DMS153 treated with DMSO at 0.1 percent for 48 hours (cell line): ENCODE measurements around the gene WEE1.

Experiments
- DNase-seq: peaks from one replicate; lab custom pipeline; 2025; ENCODE audit not compliant: unreplicated experiment; lab: John Stamatoyannopoulos, UW

WEE1 gene

DNA sequence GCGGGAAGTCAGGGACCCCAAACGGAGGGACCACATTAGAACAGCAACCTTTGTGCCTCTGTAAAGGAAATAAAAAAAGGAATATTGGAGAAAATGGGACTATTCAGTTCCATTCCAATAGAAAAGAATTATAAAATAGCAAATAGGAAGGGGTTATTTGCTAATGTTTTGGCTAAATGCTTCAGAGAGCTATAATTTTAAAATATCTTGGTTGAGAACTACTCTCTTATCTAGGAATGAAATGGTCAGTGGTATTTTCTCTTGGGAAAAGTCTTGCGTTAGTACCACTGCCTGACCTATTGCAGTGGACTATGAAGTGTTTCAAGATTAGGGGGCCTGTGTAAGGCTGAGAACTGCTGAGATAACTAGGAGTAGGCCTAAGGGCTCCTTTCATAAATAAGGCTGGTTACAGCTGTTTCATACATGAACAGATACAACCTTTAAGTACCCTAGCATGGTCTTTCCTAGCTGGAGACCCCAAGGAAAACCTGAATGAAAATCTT is 6.9 kb upstream of the WEE1 start:
- DNase-seq, result no peak

DNA sequence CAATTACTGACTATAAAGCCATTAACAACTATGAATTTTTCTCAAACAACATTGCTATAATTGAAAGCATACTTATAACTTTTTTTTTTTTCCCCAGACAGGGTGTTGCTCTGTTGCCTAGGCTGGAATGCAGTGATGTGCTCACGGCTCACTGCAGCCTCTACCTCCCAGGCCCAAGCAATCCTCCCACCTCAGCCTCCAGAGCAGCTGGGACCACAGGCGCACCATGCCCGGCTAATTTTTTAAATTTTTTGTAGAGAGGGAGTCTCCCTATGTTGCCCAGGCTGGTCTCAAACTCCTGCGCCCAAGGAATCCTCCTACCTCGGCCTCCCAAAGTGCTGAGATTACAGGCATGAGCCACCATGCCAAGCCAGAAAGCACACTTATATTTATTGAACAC is 6.1 kb upstream of the WEE1 start:
- no peak for DNase-seq

DNA sequence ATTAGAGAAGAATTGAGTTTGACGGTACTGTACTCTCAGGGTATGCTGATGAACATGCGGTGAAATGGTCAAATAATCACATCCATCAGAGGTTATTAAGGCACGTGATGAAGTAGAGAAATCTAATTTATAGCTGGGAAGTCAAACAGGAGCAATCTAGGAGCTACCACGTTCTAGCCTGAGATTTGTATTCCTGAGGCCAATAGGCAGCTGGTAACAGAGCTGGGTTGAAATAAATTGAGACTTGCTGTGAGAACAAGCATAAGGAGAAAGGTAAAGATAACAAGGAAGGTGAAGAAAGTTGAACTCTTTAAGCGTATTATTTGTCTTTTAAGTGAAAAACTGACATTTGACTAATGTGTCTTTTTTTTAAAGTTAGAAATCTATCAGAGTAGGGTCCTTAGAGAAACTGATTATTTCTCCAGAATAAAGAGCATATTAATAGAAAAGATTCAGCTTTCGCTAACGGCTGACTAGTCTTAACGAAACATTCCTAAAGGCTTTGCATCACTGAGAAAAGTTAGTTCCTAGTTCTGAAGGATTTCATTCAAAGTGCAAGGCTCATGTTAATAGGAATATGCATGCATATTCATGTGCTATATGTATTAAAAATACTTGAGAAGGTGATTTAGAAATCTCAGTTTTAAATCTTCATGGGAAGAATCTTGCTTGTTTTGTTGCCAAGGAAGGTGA is 5.2 kb upstream of the WEE1 start:
- no peak for DNase-seq

- DNase-seq, result peak; percentile 77
Measured at GRCh38 chr11:9568854-9569587, 4.4 kb upstream of the WEE1 start.

DNA sequence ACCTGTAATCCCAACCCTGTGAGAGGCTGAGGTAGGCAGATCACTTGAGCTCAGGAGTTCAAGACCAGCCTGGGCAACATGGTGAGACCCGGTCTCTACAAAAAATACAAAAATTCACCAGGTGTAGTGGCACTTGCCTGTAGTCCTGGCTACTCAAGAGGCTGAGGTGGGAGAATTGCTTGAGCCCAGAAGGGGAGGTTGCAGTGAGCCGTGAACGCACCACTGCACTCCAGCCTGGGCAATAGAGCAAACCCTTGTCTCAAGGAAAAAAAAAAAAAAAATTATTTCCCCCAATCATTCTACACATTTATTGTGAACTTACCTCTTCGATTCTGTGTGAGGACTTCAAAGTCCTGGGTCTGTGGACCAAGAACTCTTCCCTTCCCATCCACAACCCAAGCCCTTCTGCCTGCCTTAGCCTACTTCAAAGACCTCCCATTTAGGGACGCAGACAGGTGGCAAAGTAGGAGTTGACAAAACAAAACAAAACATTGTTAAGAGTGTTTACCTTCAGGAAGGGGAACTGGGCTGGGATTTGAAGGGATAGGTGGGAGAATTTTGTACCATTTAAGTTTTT is 3.8 kb upstream of the WEE1 start:
- no peak for DNase-seq

DNA sequence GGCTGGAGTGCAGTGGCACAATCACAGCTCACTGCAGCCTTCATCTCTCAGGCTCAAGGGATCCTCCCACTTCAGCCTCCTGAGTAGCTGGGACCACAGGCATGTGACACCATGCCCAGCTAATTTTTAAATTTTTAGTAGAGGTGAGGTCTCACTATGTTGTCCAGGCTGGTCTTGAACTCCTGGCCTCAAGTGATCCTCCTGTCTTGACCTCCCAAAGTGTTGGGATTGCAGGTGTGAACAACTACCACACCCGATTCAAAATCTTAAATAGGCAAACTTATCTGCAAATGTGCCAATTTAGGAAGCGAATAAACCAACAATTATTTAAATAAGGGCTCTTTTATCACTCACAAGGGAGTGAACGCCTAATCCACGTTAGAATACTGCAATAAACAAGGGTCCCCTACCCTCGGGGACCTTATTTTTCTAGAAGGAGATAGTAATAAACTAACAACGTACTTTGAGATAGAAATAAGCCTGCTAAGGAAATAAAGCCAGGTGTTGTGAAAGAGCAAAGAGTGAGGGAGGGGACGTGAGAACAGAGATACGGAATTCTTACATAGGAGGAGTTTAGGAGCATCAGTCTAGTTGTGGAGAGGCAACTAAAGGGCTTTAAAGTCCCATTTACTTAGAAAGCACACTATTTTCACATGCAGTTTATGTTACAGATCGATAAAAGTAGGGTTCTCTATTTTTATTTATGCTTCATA is 3.0 kb upstream of the WEE1 start:
- DNase-seq, result no peak

DNA sequence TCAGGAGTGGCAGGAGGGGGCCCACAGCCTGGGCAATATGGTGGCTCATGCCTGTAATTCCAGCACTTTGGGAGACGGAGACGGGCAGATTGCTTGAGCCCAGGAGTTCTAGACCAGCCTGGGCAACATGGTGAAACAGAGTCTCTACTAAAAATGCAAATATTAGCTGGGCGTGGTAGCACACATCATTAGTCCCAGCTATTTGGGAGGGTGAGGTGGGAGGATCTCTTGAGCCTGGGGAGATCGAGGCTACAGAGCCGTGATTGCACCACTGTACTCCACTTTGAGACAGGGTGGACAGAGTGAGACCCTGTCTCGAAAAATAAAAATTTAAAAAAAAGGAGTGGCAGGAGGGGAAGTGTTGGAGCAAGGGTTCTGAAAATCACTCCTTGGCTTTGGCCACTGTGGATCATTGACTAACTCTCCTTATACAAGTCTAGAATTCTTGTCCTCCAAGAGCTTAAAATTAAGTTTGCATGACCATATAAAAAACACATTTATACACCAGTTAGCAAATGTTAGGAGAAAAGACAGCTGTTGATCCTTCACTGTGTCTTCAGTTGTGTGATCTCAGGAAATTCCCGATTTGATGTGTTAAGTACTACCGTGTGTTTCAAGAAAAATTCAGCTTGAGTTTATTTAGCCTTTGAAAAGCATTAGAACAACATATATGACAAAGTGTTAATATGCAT is 2.3 kb upstream of the WEE1 start:
- no peak for DNase-seq

GRCh38 chr11:9571763-9572115 is 1.7 kb upstream of the WEE1 start:
- DNase-seq, result no peak

- no peak for DNase-seq
Measured at GRCh38 chr11:9573775-9574621, 528 bp downstream of the WEE1 start.

GRCh38 chr11:9574622-9575259 is 1.3 kb downstream of the WEE1 start:
- DNase-seq, result no peak

DNA sequence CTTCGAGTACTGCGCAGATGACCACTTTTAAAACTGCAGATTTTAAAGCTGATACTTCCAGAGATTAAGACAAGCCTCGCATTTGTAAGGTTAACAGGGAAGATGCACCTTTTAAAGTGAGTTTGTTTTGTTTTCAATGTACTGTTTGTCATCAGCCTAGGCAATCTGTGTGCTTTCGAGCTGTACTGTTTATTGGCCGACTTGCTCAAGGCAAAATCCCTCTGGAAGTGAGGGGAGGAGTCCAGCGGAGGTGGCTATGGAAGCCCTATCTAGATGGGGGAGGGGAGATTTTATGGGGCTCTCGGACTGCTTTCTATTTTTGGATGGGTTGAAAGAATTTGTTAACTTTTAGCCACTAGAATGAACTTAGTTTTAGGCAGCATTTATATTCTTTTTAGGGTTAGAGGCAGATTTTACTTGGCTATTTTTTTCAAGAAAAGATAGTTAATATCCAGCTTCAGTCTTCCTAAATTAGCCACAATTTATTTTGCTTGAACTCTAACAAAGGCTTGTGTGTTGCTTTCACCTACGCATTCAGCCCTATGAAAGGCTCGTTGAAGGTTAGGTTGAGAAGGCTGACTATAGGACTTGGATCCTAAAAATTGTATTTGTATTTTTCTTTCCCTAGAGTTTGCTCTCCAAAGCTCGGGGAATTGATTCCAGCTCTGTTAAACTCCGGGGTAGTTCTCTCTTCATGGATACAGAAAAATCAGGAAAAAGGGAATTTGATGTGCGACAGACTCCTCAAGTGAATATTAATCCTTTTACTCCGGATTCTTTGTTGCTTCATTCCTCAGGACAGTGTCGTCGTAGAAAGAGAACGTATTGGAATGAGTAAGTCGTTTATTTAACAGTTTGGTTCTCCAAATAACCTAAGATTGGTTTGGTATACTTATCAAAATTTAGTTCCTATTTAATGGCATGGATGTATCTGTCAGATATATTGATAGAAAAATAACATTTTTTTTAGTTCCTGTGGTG is 2.1 kb downstream of the WEE1 start:
- DNase-seq, result peak; percentile 65

DNA sequence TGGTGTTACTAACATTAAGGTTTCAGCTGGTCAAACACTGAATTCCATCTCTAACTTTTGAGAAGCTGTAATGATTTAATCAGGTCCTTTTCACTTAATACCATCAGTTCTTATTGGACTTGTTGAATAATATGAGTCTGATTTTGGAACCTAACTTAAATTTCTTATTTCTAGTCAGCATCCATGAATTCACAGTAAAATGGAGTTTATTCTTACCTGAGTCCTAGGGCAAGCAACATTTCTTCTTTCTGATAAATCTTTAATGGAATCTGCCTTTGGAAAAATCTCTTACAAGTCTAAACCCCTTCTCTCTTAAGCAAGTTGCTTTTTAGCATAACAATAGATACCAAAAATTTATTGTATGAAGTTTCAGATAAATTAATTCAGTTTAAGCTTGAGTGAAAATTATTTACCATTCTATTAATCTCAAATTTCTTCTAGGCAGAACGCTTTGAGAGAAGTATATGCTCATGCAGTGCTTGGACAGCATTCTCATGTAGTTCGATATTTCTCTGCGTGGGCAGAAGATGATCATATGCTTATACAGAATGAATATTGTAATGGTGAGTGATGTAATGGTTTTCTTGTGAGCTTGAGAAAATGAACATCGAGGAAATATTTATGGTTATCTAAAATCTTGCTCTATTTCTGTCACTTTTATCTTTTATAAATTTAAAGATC is 3.4 kb downstream of the WEE1 start:
- DNase-seq, result no peak

- DNase-seq, result no peak
Measured at GRCh38 chr11:9577556-9577955, 4.1 kb downstream of the WEE1 start.

DNA sequence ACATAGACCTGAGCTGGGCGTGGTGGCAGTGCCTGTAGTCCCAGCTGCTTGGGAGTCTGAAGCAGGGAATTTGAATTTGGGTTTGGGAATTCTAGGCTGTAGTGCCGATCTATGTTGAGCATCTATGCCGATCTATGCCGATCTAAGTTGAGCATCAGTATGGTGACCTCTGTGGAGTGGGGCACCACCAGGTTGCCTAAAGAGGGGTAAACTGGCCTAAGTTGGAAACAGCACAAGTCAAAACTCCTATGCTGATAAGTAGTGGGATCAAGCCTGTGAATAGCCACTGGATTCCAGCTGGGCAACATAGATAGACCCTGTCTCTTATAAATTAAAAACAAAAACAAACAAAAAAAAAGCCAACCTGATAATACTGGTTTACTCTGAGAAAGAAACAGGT is 7.4 kb downstream of the WEE1 start:
- DNase-seq, result no peak

- no peak for DNase-seq
Measured at GRCh38 chr11:9581556-9582161, 8.2 kb downstream of the WEE1 start.

GRCh38 chr11:9590717-9591116 is 17.2 kb downstream of the WEE1 start:
- no peak for DNase-seq

GRCh38 chr11:9594267-9595046 is 21.0 kb downstream of the WEE1 start:
- DNase-seq, result no peak
